Endothelial cell (in vitro differentiated cells): ENCODE measurements around the gene SLC9A3. TPM values are rescaled to one million over a fixed set of nuclear protein-coding genes. Genes with fewer than 3 reads are reported as not detected.

Experiments
- DNase-seq: peaks from one replicate; pipeline ENCODE4 v3.0.0; 2021; ENCODE audit warnings: low spot score
- H3K27ac Mint-ChIP-seq: one replicate; pipeline ENCODE4 v1.8.0; 2021; ENCODE audit warnings: mixed read lengths, inconsistent platforms; ENCODE audit not compliant: unreplicated experiment
- H3K27me3 Mint-ChIP-seq: one replicate; pipeline ENCODE4 v1.8.0; 2021; ENCODE audit warnings: mild to moderate bottlenecking, moderate library complexity, mixed read lengths, inconsistent platforms; ENCODE audit not compliant: unreplicated experiment
- H3K36me3 Mint-ChIP-seq: one replicate; pipeline ENCODE4 v1.8.0; 2021; ENCODE audit warnings: mild to moderate bottlenecking, low read depth, mixed read lengths, inconsistent platforms; ENCODE audit not compliant: unreplicated experiment
- H3K4me1 Mint-ChIP-seq: one replicate; pipeline ENCODE4 v1.8.0; 2021; ENCODE audit warnings: mild to moderate bottlenecking, mixed read lengths, inconsistent platforms; ENCODE audit not compliant: unreplicated experiment
- H3K4me3 Mint-ChIP-seq: one replicate; pipeline ENCODE4 v1.8.0; 2021; ENCODE audit warnings: mild to moderate bottlenecking, mixed read lengths, inconsistent platforms; ENCODE audit not compliant: unreplicated experiment
- H3K9me3 Mint-ChIP-seq: one replicate; pipeline ENCODE4 v1.8.0; 2021; ENCODE audit warnings: mixed read lengths, inconsistent platforms; ENCODE audit not compliant: unreplicated experiment
- total RNA-seq: library from RNA; stranded (reverse); fragmentation: NEBNext Ultra II Directional; extraction: Animal tissue kit (Norgen Biotek cat#: 25700); gene quantifications from one replicate; pipeline ENCODE4 v1.2.1, GENCODE V29; 2021; ENCODE audit not compliant: unreplicated experiment
- TF ChIP-seq, protein P1 (sequence below): fragments of 200-600 bp; sonication (generic); IDR thresholded peaks from one replicate; pipeline ENCODE4 v1.5.0; 2021; ENCODE audit warnings: antibody characterized with exemption; ENCODE audit not compliant: unreplicated experiment

The SLC9A3 gene
- total RNA-seq, 1 donor from 2014 or later, result 1.1 TPM

DNA sequence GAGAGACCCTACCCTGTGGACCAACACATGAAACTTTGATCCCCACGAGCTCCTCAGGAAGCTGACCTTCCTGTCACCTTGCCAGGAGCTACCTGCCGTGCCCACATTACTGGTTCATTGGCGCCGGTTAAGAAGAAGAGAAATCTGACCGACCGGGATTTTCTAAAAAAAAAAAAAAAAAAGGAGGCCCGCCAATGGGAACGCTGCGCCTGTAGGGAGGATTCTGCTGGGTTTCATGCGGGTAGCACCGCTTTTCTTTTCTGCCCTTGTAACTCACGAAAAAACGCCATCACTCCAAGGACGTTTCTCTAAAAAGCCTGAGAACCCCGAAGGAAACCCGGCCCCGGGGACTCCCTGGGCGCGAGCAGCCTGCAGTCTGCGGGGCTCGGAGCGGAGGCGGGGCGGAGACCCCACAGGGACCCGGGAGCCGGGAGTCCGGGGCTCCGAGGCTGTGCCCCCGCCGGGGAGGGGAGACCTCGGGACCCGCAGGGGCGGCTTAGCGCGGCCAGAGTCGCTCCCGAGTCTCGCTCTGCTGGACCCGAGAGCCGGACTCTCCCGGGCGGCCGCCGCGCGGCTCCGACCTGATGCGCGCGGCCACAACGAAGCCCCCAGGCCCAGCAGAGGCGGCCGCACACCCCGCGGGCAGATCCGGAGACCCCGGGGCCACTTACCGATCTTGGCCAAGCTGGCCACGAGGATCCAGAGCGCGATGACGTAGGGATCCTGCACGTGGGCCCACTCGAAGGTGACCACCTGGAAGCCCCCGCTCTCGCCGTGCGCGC is 617 bp downstream of the SLC9A3 start:
- H3K9me3 Mint-ChIP-seq, result no peaks in the 10 kb centered on the region
- no peak overlapping the region for H3K4me3 Mint-ChIP-seq
- no peak for DNase-seq
- H3K27ac Mint-ChIP-seq, result no peak overlapping the region
- no peaks in the 10 kb centered on the region for H3K36me3 Mint-ChIP-seq
- H3K4me1 Mint-ChIP-seq, result peaks cover 12% of the 10 kb centered on the region
- TF ChIP-seq, protein P1, sequence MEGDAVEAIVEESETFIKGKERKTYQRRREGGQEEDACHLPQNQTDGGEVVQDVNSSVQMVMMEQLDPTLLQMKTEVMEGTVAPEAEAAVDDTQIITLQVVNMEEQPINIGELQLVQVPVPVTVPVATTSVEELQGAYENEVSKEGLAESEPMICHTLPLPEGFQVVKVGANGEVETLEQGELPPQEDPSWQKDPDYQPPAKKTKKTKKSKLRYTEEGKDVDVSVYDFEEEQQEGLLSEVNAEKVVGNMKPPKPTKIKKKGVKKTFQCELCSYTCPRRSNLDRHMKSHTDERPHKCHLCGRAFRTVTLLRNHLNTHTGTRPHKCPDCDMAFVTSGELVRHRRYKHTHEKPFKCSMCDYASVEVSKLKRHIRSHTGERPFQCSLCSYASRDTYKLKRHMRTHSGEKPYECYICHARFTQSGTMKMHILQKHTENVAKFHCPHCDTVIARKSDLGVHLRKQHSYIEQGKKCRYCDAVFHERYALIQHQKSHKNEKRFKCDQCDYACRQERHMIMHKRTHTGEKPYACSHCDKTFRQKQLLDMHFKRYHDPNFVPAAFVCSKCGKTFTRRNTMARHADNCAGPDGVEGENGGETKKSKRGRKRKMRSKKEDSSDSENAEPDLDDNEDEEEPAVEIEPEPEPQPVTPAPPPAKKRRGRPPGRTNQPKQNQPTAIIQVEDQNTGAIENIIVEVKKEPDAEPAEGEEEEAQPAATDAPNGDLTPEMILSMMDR, result no peak
- peaks cover 28% of the 10 kb centered on the region for H3K27me3 Mint-ChIP-seq

GRCh38 chr5:522899-523440 is 1.3 kb downstream of the SLC9A3 start:
- no peak for DNase-seq
- no peak overlapping the region for H3K4me3 Mint-ChIP-seq

DNA sequence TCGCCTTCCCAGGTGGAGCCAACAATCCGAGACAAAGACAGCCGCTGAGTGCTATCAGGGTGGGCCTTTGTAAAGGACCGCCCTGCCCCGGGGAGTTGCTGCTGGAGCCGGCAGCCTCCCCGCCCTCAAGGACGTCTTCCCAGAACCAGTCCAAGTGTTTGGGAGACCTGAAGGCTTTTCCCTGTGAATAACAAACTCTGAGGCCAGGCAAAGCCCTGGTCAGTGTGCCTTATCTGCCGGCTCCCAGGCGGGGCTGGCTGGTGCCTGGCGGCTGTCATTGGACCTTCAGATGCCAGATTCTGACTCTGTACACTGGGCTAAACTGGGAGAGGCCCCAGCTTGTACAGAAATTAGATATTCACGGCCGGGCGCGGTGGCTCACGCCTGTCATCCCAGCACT is 2.1 kb downstream of the SLC9A3 start:
- H3K4me1 Mint-ChIP-seq, result peaks cover 10% of the 10 kb centered on the region
- peaks cover 33% of the 10 kb centered on the region for H3K27me3 Mint-ChIP-seq
- no peak for DNase-seq
- no peak overlapping the region for H3K27ac Mint-ChIP-seq
- TF ChIP-seq, protein P1, result no peak
- H3K9me3 Mint-ChIP-seq, result no peaks in the 10 kb centered on the region
- H3K4me3 Mint-ChIP-seq, result no peak overlapping the region
- H3K36me3 Mint-ChIP-seq, result peaks cover 5% of the 10 kb centered on the region

More at GRCh38 chr5:522899-523440, 1.3 kb downstream of the SLC9A3 start:
- TF ChIP-seq, protein P1, result no peak
- Mint-ChIP-seq H3K27ac (no peak overlapping the region), H3K4me1 (peaks cover 12% of the 10 kb centered on the region), H3K9me3 (no peaks in the 10 kb centered on the region), H3K27me3 (peaks cover 28% of the 10 kb centered on the region), H3K36me3 (no peaks in the 10 kb centered on the region)

DNA sequence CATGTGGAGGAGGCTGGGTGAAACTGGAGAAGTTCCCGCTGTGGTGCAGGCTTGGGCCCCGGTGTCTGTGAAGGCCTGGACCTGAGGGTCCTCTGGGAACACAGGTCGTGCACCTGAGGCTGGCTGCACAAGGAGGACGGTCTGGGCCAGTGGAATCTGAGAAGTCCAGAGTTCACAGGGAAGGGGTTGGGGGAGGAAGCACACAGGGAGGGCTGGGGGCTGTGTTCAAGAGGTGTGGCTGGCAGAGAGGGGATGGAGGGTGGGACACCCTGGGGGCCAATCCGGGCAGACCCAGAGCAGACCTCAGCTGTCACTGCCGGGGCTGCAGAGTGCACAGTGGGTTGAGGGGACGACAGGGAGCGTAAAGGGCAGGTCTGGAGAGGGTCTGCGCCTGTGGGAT is 2.6 kb downstream of the SLC9A3 start:
- no peak for DNase-seq
- TF ChIP-seq, protein P1, result no peak
- Mint-ChIP-seq H3K9me3 (no peaks in the 10 kb centered on the region), H3K4me1 (peaks cover 7% of the 10 kb centered on the region), H3K27ac (no peak overlapping the region), H3K27me3 (peaks cover 34% of the 10 kb centered on the region), H3K4me3 (no peak overlapping the region), H3K36me3 (peaks cover 8% of the 10 kb centered on the region)

- no peak for DNase-seq
- Mint-ChIP-seq H3K4me1 (peaks cover 4% of the 10 kb centered on the region), H3K27me3 (peaks cover 34% of the 10 kb centered on the region), H3K9me3 (no peaks in the 10 kb centered on the region), H3K27ac (no peak overlapping the region), H3K4me3 (no peak overlapping the region), H3K36me3 (peaks cover 8% of the 10 kb centered on the region)
- TF ChIP-seq, protein P1, result no peak
Observed at GRCh38 chr5:520850-521226, 3.4 kb downstream of the SLC9A3 start.
